ENCODE data around the gene TAPBPL. TPM values are rescaled to one million over a fixed set of nuclear protein-coding genes. Genes with fewer than 3 reads are reported as not detected.

TAPBPL gene
- total and polyA plus RNA-seq, 2 donors from 2014 or later, result 34.5 to 44.7 TPM

DNA sequence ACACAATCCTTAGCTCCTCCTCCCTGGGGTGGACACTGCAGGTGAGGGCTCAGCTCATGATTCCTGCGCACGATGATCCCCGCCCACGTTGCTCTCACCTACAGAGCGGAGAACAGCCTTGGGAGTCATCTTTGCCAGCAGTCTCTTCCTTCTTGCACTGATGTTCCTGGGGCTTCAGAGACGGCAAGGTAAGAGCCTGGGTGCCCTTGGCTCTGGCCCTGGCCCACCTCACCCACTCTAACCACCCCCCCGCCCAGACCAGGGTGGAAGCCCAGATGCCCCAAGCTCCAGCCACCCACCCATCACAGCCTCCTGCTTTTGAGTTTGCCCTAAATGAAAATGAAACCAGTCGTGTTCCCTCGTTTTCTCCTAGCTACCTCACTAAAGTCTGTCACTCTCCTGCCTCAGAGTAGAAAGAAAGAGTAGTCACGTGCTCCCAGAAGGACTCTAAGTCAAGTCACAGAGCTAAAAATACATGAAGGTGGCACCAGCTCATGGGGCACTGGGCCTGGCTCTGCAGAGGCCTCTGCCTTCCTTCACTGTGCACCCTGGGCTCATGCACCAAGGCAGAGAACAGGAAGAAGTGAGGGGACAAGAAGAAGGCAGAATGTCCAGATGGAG lies 9.0 kb downstream of the TAPBPL start:
- Histone ChIP-seq H3K9me3 (ENCODE audit: control insufficient read depth in 2 of 3, insufficient read depth in 1 of 3, low read length in 3 of 3) (no peaks in the 10 kb centered on the region), H3K36me3 (ENCODE audit: control insufficient read depth in 2 of 3, insufficient read depth in 3 of 3, low read length in 3 of 3) (peaks cover 2 to 53% (median 28%) of the 10 kb centered on the region in 3 donors), H3K27ac (ENCODE audit: low read depth in 2 of 2, low read length in 2 of 2) (no peak overlapping the region), H3K27me3 (ENCODE audit: control insufficient read depth, insufficient read depth, low read length) (no peaks in the 10 kb centered on the region), H3K9ac (ENCODE audit: low read length in 3 of 3) (no peak overlapping the region), H3K4me1 (ENCODE audit: control insufficient read depth in 2 of 3, insufficient read depth in 2 of 3, low read depth in 1 of 3, low read length in 3 of 3) (peaks cover 0 to 2% (median 0%) of the 10 kb centered on the region in 3 donors), H3K4me3 (ENCODE audit: low read length in 3 of 3) (no peak overlapping the region)
- DNase-seq (no peak), FAIRE-seq (no peak)
- intact Hi-C loops (cut with DNase I), result loop anchor here (10.0 kb wide), 1 partner anchor 46 kb away; no protein-coding TSS in a partner anchor
- TF ChIP-seq, protein P1, sequence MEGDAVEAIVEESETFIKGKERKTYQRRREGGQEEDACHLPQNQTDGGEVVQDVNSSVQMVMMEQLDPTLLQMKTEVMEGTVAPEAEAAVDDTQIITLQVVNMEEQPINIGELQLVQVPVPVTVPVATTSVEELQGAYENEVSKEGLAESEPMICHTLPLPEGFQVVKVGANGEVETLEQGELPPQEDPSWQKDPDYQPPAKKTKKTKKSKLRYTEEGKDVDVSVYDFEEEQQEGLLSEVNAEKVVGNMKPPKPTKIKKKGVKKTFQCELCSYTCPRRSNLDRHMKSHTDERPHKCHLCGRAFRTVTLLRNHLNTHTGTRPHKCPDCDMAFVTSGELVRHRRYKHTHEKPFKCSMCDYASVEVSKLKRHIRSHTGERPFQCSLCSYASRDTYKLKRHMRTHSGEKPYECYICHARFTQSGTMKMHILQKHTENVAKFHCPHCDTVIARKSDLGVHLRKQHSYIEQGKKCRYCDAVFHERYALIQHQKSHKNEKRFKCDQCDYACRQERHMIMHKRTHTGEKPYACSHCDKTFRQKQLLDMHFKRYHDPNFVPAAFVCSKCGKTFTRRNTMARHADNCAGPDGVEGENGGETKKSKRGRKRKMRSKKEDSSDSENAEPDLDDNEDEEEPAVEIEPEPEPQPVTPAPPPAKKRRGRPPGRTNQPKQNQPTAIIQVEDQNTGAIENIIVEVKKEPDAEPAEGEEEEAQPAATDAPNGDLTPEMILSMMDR (IDR thresholded peaks at IDR 0.05; ENCODE audit: borderline replicate concordance, extremely low read depth, insufficient read depth), result no peak

DNA sequence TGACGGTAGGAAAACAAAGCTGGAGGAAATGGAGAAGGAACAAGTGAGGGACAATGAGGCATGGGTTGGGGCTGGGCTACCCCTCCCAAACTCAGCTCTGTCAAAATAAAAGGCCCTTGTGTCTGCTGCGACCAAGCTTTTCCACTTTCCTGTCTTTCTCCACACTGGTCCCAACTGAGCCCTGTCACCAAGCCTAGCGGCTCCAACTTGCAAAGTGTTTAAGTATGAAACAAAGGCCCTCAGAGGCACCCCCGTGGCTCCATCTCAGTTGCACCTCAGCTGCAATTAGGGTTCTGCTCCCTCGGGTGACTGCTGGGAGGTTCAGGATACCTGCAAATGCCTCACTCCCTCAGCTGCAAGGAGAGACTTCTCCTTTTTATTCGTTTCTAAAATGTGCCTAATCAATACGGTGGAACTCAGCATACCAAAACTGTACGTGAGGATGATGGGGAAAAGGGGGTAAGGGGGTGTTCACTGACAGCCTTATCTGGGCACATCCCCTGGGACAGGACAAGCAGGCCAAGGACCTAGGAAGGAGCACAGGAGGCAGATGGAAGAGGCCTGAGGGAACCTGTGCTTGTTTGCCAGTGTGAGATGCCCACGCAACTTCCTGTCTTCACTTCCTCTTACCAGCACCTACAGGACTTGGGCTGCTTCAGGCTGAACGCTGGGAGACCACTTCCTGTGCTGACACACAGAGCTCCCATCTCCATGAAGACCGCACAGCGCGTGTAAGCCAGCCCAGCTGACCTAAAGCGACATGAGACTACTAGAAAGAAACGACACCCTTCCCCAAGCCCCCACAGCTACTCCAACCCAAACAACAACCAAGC lies 9.8 kb downstream of the TAPBPL start:
- no peak overlapping the region for H3K4me3 ChIP-seq (ENCODE audit: low read length in 3 of 3)
- H3K27me3 ChIP-seq (ENCODE audit: control insufficient read depth, insufficient read depth, low read length), result no peaks in the 10 kb centered on the region
- DNase-seq (no peak), FAIRE-seq (no peak)
- peaks cover 0 to 2% (median 0%) of the 10 kb centered on the region in 3 donors for H3K4me1 ChIP-seq (ENCODE audit: control insufficient read depth in 2 of 3, insufficient read depth in 2 of 3, low read depth in 1 of 3, low read length in 3 of 3)
- TF ChIP-seq, protein P1 (IDR thresholded peaks at IDR 0.05; ENCODE audit: borderline replicate concordance, extremely low read depth, insufficient read depth), result no peak
- intact Hi-C loops (cut with DNase I), result loop anchor here (10.0 kb wide), 1 partner anchor 47 kb away; no protein-coding TSS in a partner anchor
- H3K9ac ChIP-seq (ENCODE audit: low read length in 3 of 3), result no peak overlapping the region
- H3K9me3 ChIP-seq (ENCODE audit: control insufficient read depth in 2 of 3, insufficient read depth in 1 of 3, low read length in 3 of 3), result no peaks in the 10 kb centered on the region
- peaks cover 2 to 55% (median 28%) of the 10 kb centered on the region in 3 donors for H3K36me3 ChIP-seq (ENCODE audit: control insufficient read depth in 2 of 3, insufficient read depth in 3 of 3, low read length in 3 of 3)
- peak overlapping the region in 1 of 2 donors; percentile 8 for H3K27ac ChIP-seq (ENCODE audit: low read depth in 2 of 2, low read length in 2 of 2)

DNA sequence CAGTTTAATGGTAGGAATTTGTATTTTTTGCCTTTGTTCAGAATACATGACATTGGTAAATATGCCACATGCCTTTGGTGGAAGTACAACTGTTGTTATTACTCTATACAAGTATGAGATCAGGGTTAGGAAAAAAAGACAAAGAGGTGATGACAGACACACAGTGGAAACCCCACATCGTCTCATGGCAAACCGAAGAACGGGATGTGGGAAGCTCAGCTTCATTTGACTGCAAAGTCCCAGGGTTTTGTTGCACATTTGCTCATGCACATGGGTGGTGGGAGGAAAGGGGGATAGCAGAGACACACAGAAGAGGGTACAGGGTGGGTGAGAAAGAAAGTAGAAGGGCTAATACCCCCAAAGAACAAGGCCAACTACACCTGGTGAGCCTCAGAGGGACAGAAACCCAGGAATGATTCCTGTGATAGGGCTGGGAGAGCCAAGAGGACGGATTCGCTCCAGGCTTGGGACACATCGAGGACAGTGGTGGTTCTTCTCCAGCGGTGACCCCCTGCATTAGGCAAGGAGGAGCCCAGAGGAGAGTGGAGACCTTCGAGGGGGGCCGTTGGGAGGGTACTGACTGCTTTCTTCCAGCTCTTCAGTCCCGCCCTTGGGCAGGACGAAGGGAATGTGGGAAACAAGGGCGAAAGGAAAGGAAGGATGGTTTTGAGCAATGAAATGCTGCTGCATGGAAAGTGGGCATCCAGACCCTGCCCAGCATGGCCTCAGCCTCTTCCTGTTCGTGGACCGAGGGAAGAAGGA lies 10.6 kb downstream of the TAPBPL start:
- Histone ChIP-seq H3K4me3 (ENCODE audit: low read length in 3 of 3) (no peak overlapping the region), H3K36me3 (ENCODE audit: control insufficient read depth in 2 of 3, insufficient read depth in 3 of 3, low read length in 3 of 3) (peaks cover 2 to 50% (median 22%) of the 10 kb centered on the region in 3 donors), H3K9me3 (ENCODE audit: control insufficient read depth in 2 of 3, insufficient read depth in 1 of 3, low read length in 3 of 3) (no peaks in the 10 kb centered on the region), H3K27ac (ENCODE audit: low read depth in 2 of 2, low read length in 2 of 2) (no peak overlapping the region), H3K27me3 (ENCODE audit: control insufficient read depth, insufficient read depth, low read length) (no peaks in the 10 kb centered on the region), H3K9ac (ENCODE audit: low read length in 3 of 3) (no peak overlapping the region), H3K4me1 (ENCODE audit: control insufficient read depth in 2 of 3, insufficient read depth in 2 of 3, low read depth in 1 of 3, low read length in 3 of 3) (peaks cover 0 to 2% (median 0%) of the 10 kb centered on the region in 3 donors)
- TF ChIP-seq, protein P1 (IDR thresholded peaks at IDR 0.05; ENCODE audit: borderline replicate concordance, extremely low read depth, insufficient read depth), result no peak
- intact Hi-C loops (cut with DNase I), result loop anchor here (10.0 kb wide), 1 partner anchor 48 kb away; no protein-coding TSS in a partner anchor
- DNase-seq (no peak), FAIRE-seq (no peak)
